Mammary epithelial cell (primary cell): ENCODE measurements around the gene GRAMD1C.

Experiments
- EZH2 ChIP-seq: IDR thresholded peaks from 2 replicates; pipeline ENCODE4 v1.6.1; 2012; ENCODE audit warnings: low read length, inconsistent platforms, borderline replicate concordance
- TF ChIP-seq, protein P1 (sequence below), 2 donors: IDR thresholded peaks in 1 of 2; conservative IDR thresholded peaks in 1 of 2; 2 replicates each; pipeline ENCODE4 v1.5.1; 2011 to 2012; ENCODE audit warnings: inconsistent platforms in 2 of 2, low read length in 2 of 2, mild to moderate bottlenecking in 2 of 2, control low read depth in 1 of 2, low read depth in 1 of 2; ENCODE audit not compliant: insufficient read depth in 1 of 2; ENCODE audit errors: extremely low read depth in 1 of 2

DNA sequence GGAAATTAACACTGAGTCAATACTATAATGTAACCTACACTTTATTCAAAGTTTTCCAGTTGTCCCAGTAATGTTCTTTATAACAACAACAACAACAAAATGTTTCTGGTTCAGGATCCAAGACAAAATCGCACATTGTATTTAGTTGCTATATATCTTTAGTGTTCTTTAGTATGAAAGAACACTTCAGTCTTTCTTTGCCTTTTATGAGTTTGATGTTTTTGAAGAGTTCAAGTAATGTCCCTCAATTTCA lies 7.6 kb upstream of the GRAMD1C start:
- TF ChIP-seq, protein P1, sequence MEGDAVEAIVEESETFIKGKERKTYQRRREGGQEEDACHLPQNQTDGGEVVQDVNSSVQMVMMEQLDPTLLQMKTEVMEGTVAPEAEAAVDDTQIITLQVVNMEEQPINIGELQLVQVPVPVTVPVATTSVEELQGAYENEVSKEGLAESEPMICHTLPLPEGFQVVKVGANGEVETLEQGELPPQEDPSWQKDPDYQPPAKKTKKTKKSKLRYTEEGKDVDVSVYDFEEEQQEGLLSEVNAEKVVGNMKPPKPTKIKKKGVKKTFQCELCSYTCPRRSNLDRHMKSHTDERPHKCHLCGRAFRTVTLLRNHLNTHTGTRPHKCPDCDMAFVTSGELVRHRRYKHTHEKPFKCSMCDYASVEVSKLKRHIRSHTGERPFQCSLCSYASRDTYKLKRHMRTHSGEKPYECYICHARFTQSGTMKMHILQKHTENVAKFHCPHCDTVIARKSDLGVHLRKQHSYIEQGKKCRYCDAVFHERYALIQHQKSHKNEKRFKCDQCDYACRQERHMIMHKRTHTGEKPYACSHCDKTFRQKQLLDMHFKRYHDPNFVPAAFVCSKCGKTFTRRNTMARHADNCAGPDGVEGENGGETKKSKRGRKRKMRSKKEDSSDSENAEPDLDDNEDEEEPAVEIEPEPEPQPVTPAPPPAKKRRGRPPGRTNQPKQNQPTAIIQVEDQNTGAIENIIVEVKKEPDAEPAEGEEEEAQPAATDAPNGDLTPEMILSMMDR (conservative IDR thresholded peaks at IDR 0.05 in 1 of 2, IDR thresholded peaks at IDR 0.05 in 1 of 2; ENCODE audit: extremely low read depth in 1 of 2, insufficient read depth in 1 of 2, low read depth in 1 of 2, low read length in 2 of 2): no peak
- no peak for TF ChIP-seq EZH2
